Measurements from ENCODE around the gene REEP5. TPM values are rescaled to one million over a fixed set of nuclear protein-coding genes. Genes with fewer than 3 reads are reported as not detected.

The REEP5 gene
- total RNA-seq, 1 experiment from 2014 or later: 49.6 TPM

DNA sequence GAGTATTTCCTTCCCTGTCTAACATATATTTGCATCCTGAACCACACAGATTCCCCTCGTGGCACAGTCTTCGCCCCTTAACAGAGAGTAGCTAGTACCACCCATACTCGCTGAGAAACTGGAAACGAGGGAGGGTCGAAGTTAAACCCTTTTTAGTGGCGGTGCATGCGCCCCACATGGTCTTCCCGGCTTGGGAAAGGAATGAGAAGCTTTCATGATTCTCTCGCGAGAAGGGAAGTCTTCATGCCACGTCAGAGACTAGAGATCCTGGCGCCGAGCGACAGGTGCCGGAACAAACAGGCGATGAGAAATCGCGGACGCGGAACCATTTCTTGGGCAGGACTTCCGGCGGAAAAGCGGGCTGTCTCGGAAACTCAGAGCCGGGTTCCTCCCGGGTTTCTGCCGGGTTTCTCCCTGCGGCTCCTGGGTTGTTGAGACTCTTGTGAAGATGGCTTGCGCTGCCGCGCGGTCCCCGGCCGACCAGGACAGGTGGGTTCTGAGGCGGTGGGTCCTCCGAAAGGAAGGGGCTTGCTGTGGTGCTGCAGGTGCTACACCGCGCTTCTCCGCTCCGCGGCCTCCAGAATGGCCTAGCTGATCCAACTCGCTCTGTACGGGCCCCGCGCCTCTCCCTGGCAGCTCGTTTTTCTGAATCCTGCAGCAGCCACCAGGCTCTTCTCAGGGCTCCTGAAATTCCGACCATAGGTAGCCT, 60.9 kb downstream of the REEP5 start, which contains the start of gene SRP19 (continued):
- TF ChIP-seq, protein P1, sequence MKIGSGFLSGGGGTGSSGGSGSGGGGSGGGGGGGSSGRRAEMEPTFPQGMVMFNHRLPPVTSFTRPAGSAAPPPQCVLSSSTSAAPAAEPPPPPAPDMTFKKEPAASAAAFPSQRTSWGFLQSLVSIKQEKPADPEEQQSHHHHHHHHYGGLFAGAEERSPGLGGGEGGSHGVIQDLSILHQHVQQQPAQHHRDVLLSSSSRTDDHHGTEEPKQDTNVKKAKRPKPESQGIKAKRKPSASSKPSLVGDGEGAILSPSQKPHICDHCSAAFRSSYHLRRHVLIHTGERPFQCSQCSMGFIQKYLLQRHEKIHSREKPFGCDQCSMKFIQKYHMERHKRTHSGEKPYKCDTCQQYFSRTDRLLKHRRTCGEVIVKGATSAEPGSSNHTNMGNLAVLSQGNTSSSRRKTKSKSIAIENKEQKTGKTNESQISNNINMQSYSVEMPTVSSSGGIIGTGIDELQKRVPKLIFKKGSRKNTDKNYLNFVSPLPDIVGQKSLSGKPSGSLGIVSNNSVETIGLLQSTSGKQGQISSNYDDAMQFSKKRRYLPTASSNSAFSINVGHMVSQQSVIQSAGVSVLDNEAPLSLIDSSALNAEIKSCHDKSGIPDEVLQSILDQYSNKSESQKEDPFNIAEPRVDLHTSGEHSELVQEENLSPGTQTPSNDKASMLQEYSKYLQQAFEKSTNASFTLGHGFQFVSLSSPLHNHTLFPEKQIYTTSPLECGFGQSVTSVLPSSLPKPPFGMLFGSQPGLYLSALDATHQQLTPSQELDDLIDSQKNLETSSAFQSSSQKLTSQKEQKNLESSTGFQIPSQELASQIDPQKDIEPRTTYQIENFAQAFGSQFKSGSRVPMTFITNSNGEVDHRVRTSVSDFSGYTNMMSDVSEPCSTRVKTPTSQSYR (CRISPR knock-in tag; IDR thresholded peaks at IDR 0.05): peak; percentile 89; the same call in 1 of the 2 replicates
- TF ChIP-seq, protein P2, sequence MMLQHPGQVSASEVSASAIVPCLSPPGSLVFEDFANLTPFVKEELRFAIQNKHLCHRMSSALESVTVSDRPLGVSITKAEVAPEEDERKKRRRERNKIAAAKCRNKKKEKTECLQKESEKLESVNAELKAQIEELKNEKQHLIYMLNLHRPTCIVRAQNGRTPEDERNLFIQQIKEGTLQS (CRISPR knock-in tag; conservative IDR thresholded peaks at IDR 0.05): peak; percentile 88
- TF ChIP-seq NR2C2 (CRISPR knock-in tag; IDR thresholded peaks at IDR 0.05) (peak; percentile 85), TEAD4 (CRISPR knock-in tag; IDR thresholded peaks at IDR 0.05) (peak; percentile 70; the same call in 1 of the 2 replicates), SP1 (CRISPR knock-in tag; conservative IDR thresholded peaks at IDR 0.05) (peak; percentile 46; the same call in 1 of the 2 replicates), PRRX2 (CRISPR knock-in tag; IDR thresholded peaks at IDR 0.05) (no peak), FOXK1 (CRISPR knock-in tag; IDR thresholded peaks at IDR 0.05) (0 out of 2 replicates have a peak, but pooled peaks have one; percentile 47), GABPB1 (CRISPR knock-in tag; IDR thresholded peaks at IDR 0.05) (peak; percentile 72), ZNF121 (CRISPR knock-in tag; IDR thresholded peaks at IDR 0.05) (no peak), SMAD4 (CRISPR knock-in tag; IDR thresholded peaks at IDR 0.05) (peak; percentile 92), ZNF423 (CRISPR knock-in tag; IDR thresholded peaks at IDR 0.05) (no peak), ESRRA (CRISPR knock-in tag; IDR thresholded peaks at IDR 0.05; ENCODE audit: borderline replicate concordance) (peak; percentile 86), ETV6 (CRISPR knock-in tag; IDR thresholded peaks at IDR 0.05) (peak; percentile 70; the same call in 1 of the 2 replicates), NFATC4 (CRISPR knock-in tag; IDR thresholded peaks at IDR 0.05) (no peak)
- TF ChIP-seq, protein P3, sequence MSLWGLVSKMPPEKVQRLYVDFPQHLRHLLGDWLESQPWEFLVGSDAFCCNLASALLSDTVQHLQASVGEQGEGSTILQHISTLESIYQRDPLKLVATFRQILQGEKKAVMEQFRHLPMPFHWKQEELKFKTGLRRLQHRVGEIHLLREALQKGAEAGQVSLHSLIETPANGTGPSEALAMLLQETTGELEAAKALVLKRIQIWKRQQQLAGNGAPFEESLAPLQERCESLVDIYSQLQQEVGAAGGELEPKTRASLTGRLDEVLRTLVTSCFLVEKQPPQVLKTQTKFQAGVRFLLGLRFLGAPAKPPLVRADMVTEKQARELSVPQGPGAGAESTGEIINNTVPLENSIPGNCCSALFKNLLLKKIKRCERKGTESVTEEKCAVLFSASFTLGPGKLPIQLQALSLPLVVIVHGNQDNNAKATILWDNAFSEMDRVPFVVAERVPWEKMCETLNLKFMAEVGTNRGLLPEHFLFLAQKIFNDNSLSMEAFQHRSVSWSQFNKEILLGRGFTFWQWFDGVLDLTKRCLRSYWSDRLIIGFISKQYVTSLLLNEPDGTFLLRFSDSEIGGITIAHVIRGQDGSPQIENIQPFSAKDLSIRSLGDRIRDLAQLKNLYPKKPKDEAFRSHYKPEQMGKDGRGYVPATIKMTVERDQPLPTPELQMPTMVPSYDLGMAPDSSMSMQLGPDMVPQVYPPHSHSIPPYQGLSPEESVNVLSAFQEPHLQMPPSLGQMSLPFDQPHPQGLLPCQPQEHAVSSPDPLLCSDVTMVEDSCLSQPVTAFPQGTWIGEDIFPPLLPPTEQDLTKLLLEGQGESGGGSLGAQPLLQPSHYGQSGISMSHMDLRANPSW (CRISPR knock-in tag; conservative IDR thresholded peaks at IDR 0.05; ENCODE audit: low read depth): no peak
- TF ChIP-seq, protein P4, sequence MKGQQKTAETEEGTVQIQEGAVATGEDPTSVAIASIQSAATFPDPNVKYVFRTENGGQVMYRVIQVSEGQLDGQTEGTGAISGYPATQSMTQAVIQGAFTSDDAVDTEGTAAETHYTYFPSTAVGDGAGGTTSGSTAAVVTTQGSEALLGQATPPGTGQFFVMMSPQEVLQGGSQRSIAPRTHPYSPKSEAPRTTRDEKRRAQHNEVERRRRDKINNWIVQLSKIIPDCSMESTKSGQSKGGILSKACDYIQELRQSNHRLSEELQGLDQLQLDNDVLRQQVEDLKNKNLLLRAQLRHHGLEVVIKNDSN (CRISPR knock-in tag; IDR thresholded peaks at IDR 0.05): peak; percentile 72; the same call in 1 of the 2 replicates
- TF ChIP-seq, protein P5, sequence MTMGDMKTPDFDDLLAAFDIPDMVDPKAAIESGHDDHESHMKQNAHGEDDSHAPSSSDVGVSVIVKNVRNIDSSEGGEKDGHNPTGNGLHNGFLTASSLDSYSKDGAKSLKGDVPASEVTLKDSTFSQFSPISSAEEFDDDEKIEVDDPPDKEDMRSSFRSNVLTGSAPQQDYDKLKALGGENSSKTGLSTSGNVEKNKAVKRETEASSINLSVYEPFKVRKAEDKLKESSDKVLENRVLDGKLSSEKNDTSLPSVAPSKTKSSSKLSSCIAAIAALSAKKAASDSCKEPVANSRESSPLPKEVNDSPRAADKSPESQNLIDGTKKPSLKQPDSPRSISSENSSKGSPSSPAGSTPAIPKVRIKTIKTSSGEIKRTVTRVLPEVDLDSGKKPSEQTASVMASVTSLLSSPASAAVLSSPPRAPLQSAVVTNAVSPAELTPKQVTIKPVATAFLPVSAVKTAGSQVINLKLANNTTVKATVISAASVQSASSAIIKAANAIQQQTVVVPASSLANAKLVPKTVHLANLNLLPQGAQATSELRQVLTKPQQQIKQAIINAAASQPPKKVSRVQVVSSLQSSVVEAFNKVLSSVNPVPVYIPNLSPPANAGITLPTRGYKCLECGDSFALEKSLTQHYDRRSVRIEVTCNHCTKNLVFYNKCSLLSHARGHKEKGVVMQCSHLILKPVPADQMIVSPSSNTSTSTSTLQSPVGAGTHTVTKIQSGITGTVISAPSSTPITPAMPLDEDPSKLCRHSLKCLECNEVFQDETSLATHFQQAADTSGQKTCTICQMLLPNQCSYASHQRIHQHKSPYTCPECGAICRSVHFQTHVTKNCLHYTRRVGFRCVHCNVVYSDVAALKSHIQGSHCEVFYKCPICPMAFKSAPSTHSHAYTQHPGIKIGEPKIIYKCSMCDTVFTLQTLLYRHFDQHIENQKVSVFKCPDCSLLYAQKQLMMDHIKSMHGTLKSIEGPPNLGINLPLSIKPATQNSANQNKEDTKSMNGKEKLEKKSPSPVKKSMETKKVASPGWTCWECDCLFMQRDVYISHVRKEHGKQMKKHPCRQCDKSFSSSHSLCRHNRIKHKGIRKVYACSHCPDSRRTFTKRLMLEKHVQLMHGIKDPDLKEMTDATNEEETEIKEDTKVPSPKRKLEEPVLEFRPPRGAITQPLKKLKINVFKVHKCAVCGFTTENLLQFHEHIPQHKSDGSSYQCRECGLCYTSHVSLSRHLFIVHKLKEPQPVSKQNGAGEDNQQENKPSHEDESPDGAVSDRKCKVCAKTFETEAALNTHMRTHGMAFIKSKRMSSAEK (CRISPR knock-in tag; IDR thresholded peaks at IDR 0.05; ENCODE audit: borderline replicate concordance): no peak; the same call in 1 of the 2 replicates
- TF ChIP-seq, protein P6, sequence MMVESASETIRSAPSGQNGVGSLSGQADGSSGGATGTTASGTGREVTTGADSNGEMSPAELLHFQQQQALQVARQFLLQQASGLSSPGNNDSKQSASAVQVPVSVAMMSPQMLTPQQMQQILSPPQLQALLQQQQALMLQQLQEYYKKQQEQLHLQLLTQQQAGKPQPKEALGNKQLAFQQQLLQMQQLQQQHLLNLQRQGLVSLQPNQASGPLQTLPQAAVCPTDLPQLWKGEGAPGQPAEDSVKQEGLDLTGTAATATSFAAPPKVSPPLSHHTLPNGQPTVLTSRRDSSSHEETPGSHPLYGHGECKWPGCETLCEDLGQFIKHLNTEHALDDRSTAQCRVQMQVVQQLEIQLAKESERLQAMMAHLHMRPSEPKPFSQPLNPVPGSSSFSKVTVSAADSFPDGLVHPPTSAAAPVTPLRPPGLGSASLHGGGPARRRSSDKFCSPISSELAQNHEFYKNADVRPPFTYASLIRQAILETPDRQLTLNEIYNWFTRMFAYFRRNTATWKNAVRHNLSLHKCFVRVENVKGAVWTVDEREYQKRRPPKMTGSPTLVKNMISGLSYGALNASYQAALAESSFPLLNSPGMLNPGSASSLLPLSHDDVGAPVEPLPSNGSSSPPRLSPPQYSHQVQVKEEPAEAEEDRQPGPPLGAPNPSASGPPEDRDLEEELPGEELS (CRISPR knock-in tag; IDR thresholded peaks at IDR 0.05): peak; percentile 52; the same call in 1 of the 2 replicates

Data from WTC11 (cell line).